GM23338 (cell line): Measurements from ENCODE around the gene BBOX1. TPM values are rescaled to one million over a fixed set of nuclear protein-coding genes. Genes with fewer than 3 reads are reported as not detected.

Experiments
- ATAC-seq: fragments of 200-7000 bp; cut with Tn5 transposase; 3 replicates; pipeline ENCODE4 v1.9.1; 2020
- DNase-seq: peaks from one replicate; pipeline ENCODE4 v3.0.0-alpha.2; 2015; ENCODE audit warnings: low spot score
- H2AFZ ChIP-seq: fragments of 200-600 bp; sonication (generic); 2 replicates; pipeline ENCODE4 v1.8.0; 2016; ENCODE audit warnings: antibody characterized with exemption, mild to moderate bottlenecking, moderate library complexity
- H3F3A ChIP-seq: fragments of 200-600 bp; sonication (generic); replicated peaks from 2 replicates; pipeline ENCODE4 v1.8.0; 2017; ENCODE audit warnings: antibody characterized with exemption, mixed run types, low read depth
- H3K27ac ChIP-seq: fragments of 200-600 bp; sonication (generic); 2 replicates; pipeline ENCODE4 v1.6.1; 2016; ENCODE audit warnings: low read depth
- H3K27me3 ChIP-seq: fragments of 200-600 bp; sonication (generic); 2 replicates; pipeline ENCODE4 v1.8.0; 2016; ENCODE audit warnings: mild to moderate bottlenecking, mixed run types, moderate library complexity; ENCODE audit not compliant: insufficient read depth
- H3K36me3 ChIP-seq: fragments of 200-600 bp; sonication (generic); 2 replicates; pipeline ENCODE4 v1.8.0; 2016; ENCODE audit warnings: mild to moderate bottlenecking; ENCODE audit not compliant: insufficient read depth
- H3K4me1 ChIP-seq: fragments of 200-600 bp; sonication (generic); 2 replicates; pipeline ENCODE4 v1.8.0; 2016; ENCODE audit warnings: mild to moderate bottlenecking, moderate library complexity; ENCODE audit not compliant: insufficient read depth
- H3K4me2 ChIP-seq: fragments of 200-600 bp; sonication (generic); 2 replicates; pipeline ENCODE4 v1.7.1; 2017; ENCODE audit warnings: mixed run types
- H3K4me3 ChIP-seq: fragments of 200-600 bp; sonication (generic); 2 replicates; pipeline ENCODE4 v1.6.1; 2016; ENCODE audit warnings: mixed run types
- H3K79me2 ChIP-seq: fragments of 200-600 bp; sonication (generic); replicated peaks from 2 replicates; pipeline ENCODE4 v1.8.0; 2017; ENCODE audit warnings: mild to moderate bottlenecking; ENCODE audit not compliant: insufficient read depth
- H3K9me2 ChIP-seq: fragments of 200-600 bp; sonication (generic); 2 replicates; pipeline ENCODE4 v1.8.0; 2017; ENCODE audit not compliant: insufficient read depth
- H4K20me1 ChIP-seq: fragments of 200-600 bp; sonication (generic); replicated peaks from 2 replicates; pipeline ENCODE4 v1.8.0; 2017; ENCODE audit warnings: mild to moderate bottlenecking; ENCODE audit not compliant: insufficient read depth
- H3K27ac Mint-ChIP-seq: 2 replicates; pipeline ENCODE4 v1.8.0; 2020; ENCODE audit warnings: inconsistent platforms, mild to moderate bottlenecking, moderate library complexity, mixed read lengths
- H3K27me3 Mint-ChIP-seq: 3 replicates; pipeline ENCODE4 v1.8.0; 2022; ENCODE audit warnings: low read depth, mild to moderate bottlenecking, moderate library complexity, mixed read lengths, inconsistent platforms; ENCODE audit not compliant: insufficient read depth, poor library complexity
- H3K36me3 Mint-ChIP-seq: 3 replicates; pipeline ENCODE4 v1.8.0; 2021; ENCODE audit warnings: low read depth, mild to moderate bottlenecking, inconsistent platforms, moderate library complexity, mixed read lengths
- H3K4me1 Mint-ChIP-seq: 3 replicates; pipeline ENCODE4 v1.8.0; 2020; ENCODE audit warnings: mild to moderate bottlenecking, inconsistent platforms, mixed read lengths
- H3K4me3 Mint-ChIP-seq: 3 replicates; pipeline ENCODE4 v1.8.0; 2021; ENCODE audit warnings: moderate library complexity, mild to moderate bottlenecking, inconsistent platforms, mixed read lengths
- H3K9me3 Mint-ChIP-seq: 3 replicates; pipeline ENCODE4 v1.8.0; 2020; ENCODE audit warnings: moderate library complexity, mild to moderate bottlenecking, inconsistent platforms, mixed read lengths
- CREB1 ChIP-seq: fragments of 250-450 bp; sonication (Bioruptor Pico); IDR thresholded peaks from 2 replicates; pipeline ENCODE4 v1.5.0; 2020; ENCODE audit warnings: low read depth, mild to moderate bottlenecking, moderate library complexity
- EZH2 ChIP-seq: fragments of 200-600 bp; sonication (generic); IDR thresholded peaks from one replicate; pipeline ENCODE4 v1.8.0; 2017; ENCODE audit warnings: antibody characterized with exemption, mild to moderate bottlenecking, low read depth; ENCODE audit not compliant: unreplicated experiment
- EZH2phosphoT487 ChIP-seq: fragments of 200-600 bp; sonication (generic); IDR thresholded peaks from one replicate; pipeline ENCODE4 v1.8.1; 2018; ENCODE audit warnings: antibody characterized with exemption; ENCODE audit not compliant: unreplicated experiment
- JUNB ChIP-seq: IDR thresholded peaks from one replicate; pipeline ENCODE4 v1.6.1; 2016; ENCODE audit warnings: antibody characterized with exemption; ENCODE audit not compliant: unreplicated experiment
- NANOG ChIP-seq: IDR thresholded peaks from 2 replicates; pipeline ENCODE4 v1.6.1; 2016; ENCODE audit warnings: antibody characterized with exemption, borderline replicate concordance
- POLR2AphosphoS5 ChIP-seq: IDR thresholded peaks from 2 replicates; pipeline ENCODE4 v1.6.1; 2016; ENCODE audit warnings: antibody characterized with exemption, low read depth
- STAT1 ChIP-seq: IDR thresholded peaks from one replicate; pipeline ENCODE4 v1.6.1; 2016; ENCODE audit warnings: antibody characterized with exemption; ENCODE audit not compliant: unreplicated experiment
- ZNF114 ChIP-seq: fragments of 250-450 bp; sonication (Bioruptor Pico); IDR thresholded peaks from 2 replicates; pipeline ENCODE4 v1.5.0; 2020; ENCODE audit warnings: mild to moderate bottlenecking, moderate library complexity
- ZNF331 ChIP-seq: fragments of 250-450 bp; sonication (Bioruptor Pico); IDR thresholded peaks from 2 replicates; pipeline ENCODE4 v1.5.0; 2020; ENCODE audit warnings: low read depth, mild to moderate bottlenecking, moderate library complexity
- polyA plus RNA-seq: library from polyadenylated mRNA; unstranded; fragments of >200 nt; fragmentation: Nextera tagmentation; extraction: Ambion mirVana; gene quantifications from 2 replicates; pipeline ENCODE4 v1.2.1, GENCODE V29; 2016
- total RNA-seq: library from RNA; depleted of rRNA; stranded (reverse); fragments of >200 nt; shearing (Covaris generic); gene quantifications from 2 replicates; pipeline ENCODE4 v1.2.3, GENCODE V29; 2014
- TF ChIP-seq, protein P1 (sequence below): IDR thresholded peaks from 2 replicates; pipeline ENCODE4 v1.6.1; 2016; ENCODE audit warnings: antibody characterized with exemption
- TF ChIP-seq, protein P2 (sequence below), 2 experiments: fragments of 200-600 bp in 1 of 2; sonication (generic) in 1 of 2; conservative IDR thresholded peaks; 2 replicates each; pipeline versions ENCODE4 v1.5.1 to v1.6.1; 2016 to 2017; ENCODE audit warnings: antibody characterized with exemption in 2 of 2, low read depth in 2 of 2, mild to moderate bottlenecking in 2 of 2, moderate library complexity in 1 of 2
- TF ChIP-seq, protein P3 (sequence below): fragments of 250-450 bp; sonication (Bioruptor Pico); IDR thresholded peaks from 2 replicates; pipeline ENCODE4 v1.5.0; 2020; ENCODE audit warnings: mild to moderate bottlenecking, moderate library complexity
- TF ChIP-seq, protein P4 (sequence below): IDR thresholded peaks from one replicate; pipeline ENCODE4 v1.6.1; 2018; ENCODE audit warnings: antibody characterized with exemption; ENCODE audit not compliant: unreplicated experiment

The BBOX1 gene
- total and polyA plus RNA-seq, 2 experiments from 2014 or later: not detected

GRCh38 chr11:27041141-27041899, 705 bp downstream of the BBOX1 start:
- Mint-ChIP-seq H3K9me3 (peaks cover 26% of the 10 kb centered on the region), H3K4me3 (no peak overlapping the region), H3K27me3 (no peaks in the 10 kb centered on the region), H3K27ac (no peak overlapping the region), H3K36me3 (peaks cover 6% of the 10 kb centered on the region; the same call in 2 of the 3 replicates), H3K4me1 (peaks cover 12% of the 10 kb centered on the region; the same call in 2 of the 3 replicates)
- ATAC-seq (no peak), DNase-seq (no peak)
- Histone ChIP-seq H3K79me2 (no peaks in the 10 kb centered on the region), H3K4me1 (peaks cover 8% of the 10 kb centered on the region; the same call in 1 of the 2 replicates), H4K20me1 (no peaks in the 10 kb centered on the region), H3K4me2 (no peak overlapping the region), H3F3A (no peaks in the 10 kb centered on the region), H2AFZ (peak overlapping the region; percentile 61; the same call in 1 of the 2 replicates), H3K36me3 (no peaks in the 10 kb centered on the region), H3K4me3 (no peak overlapping the region), H3K9me2 (0 out of 2 replicates have a peak, but pooled peaks cover 5% of the 10 kb centered on the region), H3K27me3 (no peaks in the 10 kb centered on the region), H3K27ac (no peak overlapping the region)
- TF ChIP-seq, protein P1, sequence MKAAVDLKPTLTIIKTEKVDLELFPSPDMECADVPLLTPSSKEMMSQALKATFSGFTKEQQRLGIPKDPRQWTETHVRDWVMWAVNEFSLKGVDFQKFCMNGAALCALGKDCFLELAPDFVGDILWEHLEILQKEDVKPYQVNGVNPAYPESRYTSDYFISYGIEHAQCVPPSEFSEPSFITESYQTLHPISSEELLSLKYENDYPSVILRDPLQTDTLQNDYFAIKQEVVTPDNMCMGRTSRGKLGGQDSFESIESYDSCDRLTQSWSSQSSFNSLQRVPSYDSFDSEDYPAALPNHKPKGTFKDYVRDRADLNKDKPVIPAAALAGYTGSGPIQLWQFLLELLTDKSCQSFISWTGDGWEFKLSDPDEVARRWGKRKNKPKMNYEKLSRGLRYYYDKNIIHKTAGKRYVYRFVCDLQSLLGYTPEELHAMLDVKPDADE: no peak
- TF ChIP-seq, protein P2, sequence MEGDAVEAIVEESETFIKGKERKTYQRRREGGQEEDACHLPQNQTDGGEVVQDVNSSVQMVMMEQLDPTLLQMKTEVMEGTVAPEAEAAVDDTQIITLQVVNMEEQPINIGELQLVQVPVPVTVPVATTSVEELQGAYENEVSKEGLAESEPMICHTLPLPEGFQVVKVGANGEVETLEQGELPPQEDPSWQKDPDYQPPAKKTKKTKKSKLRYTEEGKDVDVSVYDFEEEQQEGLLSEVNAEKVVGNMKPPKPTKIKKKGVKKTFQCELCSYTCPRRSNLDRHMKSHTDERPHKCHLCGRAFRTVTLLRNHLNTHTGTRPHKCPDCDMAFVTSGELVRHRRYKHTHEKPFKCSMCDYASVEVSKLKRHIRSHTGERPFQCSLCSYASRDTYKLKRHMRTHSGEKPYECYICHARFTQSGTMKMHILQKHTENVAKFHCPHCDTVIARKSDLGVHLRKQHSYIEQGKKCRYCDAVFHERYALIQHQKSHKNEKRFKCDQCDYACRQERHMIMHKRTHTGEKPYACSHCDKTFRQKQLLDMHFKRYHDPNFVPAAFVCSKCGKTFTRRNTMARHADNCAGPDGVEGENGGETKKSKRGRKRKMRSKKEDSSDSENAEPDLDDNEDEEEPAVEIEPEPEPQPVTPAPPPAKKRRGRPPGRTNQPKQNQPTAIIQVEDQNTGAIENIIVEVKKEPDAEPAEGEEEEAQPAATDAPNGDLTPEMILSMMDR (conservative IDR thresholded peaks at IDR 0.05; ENCODE audit: low read depth in 2 of 2): no peak
- TF ChIP-seq CREB1 (CRISPR knock-in tag) (no peak), ZNF114 (CRISPR knock-in tag) (no peak), EZH2phosphoT487 (no peak), STAT1 (no peak), ZNF331 (CRISPR knock-in tag) (no peak), EZH2 (no peak), POLR2AphosphoS5 (no peak), NANOG (no peak), JUNB (no peak)
- TF ChIP-seq, protein P3, sequence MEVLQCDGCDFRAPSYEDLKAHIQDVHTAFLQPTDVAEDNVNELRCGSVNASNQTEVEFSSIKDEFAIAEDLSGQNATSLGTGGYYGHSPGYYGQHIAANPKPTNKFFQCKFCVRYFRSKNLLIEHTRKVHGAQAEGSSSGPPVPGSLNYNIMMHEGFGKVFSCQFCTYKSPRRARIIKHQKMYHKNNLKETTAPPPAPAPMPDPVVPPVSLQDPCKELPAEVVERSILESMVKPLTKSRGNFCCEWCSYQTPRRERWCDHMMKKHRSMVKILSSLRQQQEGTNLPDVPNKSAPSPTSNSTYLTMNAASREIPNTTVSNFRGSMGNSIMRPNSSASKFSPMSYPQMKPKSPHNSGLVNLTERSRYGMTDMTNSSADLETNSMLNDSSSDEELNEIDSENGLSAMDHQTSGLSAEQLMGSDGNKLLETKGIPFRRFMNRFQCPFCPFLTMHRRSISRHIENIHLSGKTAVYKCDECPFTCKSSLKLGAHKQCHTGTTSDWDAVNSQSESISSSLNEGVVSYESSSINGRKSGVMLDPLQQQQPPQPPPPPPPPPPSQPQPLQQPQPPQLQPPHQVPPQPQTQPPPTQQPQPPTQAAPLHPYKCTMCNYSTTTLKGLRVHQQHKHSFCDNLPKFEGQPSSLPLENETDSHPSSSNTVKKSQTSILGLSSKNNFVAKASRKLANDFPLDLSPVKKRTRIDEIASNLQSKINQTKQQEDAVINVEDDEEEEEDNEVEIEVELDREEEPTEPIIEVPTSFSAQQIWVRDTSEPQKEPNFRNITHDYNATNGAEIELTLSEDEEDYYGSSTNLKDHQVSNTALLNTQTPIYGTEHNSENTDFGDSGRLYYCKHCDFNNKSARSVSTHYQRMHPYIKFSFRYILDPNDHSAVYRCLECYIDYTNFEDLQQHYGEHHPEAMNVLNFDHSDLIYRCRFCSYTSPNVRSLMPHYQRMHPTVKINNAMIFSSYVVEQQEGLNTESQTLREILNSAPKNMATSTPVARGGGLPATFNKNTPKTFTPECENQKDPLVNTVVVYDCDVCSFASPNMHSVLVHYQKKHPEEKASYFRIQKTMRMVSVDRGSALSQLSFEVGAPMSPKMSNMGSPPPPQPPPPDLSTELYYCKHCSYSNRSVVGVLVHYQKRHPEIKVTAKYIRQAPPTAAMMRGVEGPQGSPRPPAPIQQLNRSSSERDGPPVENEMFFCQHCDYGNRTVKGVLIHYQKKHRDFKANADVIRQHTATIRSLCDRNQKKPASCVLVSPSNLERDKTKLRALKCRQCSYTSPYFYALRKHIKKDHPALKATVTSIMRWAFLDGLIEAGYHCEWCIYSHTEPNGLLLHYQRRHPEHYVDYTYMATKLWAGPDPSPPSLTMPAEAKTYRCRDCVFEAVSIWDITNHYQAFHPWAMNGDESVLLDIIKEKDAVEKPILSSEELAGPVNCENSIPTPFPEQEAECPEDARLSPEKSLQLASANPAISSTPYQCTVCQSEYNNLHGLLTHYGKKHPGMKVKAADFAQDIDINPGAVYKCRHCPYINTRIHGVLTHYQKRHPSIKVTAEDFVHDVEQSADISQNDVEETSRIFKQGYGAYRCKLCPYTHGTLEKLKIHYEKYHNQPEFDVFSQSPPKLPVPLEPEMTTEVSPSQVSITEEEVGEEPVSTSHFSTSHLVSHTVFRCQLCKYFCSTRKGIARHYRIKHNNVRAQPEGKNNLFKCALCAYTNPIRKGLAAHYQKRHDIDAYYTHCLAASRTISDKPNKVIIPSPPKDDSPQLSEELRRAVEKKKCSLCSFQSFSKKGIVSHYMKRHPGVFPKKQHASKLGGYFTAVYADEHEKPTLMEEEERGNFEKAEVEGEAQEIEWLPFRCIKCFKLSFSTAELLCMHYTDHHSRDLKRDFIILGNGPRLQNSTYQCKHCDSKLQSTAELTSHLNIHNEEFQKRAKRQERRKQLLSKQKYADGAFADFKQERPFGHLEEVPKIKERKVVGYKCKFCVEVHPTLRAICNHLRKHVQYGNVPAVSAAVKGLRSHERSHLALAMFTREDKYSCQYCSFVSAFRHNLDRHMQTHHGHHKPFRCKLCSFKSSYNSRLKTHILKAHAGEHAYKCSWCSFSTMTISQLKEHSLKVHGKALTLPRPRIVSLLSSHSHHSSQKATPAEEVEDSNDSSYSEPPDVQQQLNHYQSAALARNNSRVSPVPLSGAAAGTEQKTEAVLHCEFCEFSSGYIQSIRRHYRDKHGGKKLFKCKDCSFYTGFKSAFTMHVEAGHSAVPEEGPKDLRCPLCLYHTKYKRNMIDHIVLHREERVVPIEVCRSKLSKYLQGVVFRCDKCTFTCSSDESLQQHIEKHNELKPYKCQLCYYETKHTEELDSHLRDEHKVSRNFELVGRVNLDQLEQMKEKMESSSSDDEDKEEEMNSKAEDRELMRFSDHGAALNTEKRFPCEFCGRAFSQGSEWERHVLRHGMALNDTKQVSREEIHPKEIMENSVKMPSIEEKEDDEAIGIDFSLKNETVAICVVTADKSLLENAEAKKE: no peak
- TF ChIP-seq, protein P4, sequence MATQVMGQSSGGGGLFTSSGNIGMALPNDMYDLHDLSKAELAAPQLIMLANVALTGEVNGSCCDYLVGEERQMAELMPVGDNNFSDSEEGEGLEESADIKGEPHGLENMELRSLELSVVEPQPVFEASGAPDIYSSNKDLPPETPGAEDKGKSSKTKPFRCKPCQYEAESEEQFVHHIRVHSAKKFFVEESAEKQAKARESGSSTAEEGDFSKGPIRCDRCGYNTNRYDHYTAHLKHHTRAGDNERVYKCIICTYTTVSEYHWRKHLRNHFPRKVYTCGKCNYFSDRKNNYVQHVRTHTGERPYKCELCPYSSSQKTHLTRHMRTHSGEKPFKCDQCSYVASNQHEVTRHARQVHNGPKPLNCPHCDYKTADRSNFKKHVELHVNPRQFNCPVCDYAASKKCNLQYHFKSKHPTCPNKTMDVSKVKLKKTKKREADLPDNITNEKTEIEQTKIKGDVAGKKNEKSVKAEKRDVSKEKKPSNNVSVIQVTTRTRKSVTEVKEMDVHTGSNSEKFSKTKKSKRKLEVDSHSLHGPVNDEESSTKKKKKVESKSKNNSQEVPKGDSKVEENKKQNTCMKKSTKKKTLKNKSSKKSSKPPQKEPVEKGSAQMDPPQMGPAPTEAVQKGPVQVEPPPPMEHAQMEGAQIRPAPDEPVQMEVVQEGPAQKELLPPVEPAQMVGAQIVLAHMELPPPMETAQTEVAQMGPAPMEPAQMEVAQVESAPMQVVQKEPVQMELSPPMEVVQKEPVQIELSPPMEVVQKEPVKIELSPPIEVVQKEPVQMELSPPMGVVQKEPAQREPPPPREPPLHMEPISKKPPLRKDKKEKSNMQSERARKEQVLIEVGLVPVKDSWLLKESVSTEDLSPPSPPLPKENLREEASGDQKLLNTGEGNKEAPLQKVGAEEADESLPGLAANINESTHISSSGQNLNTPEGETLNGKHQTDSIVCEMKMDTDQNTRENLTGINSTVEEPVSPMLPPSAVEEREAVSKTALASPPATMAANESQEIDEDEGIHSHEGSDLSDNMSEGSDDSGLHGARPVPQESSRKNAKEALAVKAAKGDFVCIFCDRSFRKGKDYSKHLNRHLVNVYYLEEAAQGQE: no peak
